Measurements from ENCODE around the gene TRPM8. TPM values are rescaled to one million over a fixed set of nuclear protein-coding genes. Genes with fewer than 3 reads are reported as not detected.
A peak's percentile ranks its signal among the peaks of the same experiment; 100 is the strongest.

The TRPM8 gene
- total RNA-seq, 2 experiments from 2014 or later = not detected

- peaks cover 5% of the 10 kb centered on the region for H3K36me3 Mint-ChIP-seq (ENCODE audit: low read depth)
- intact Hi-C loops (cut with DNase I, micrococcal nuclease) = no loop called here
These were observed 114.0 kb downstream of the TRPM8 start for GRCh38 chr2:234031207-234031606.

DNA sequence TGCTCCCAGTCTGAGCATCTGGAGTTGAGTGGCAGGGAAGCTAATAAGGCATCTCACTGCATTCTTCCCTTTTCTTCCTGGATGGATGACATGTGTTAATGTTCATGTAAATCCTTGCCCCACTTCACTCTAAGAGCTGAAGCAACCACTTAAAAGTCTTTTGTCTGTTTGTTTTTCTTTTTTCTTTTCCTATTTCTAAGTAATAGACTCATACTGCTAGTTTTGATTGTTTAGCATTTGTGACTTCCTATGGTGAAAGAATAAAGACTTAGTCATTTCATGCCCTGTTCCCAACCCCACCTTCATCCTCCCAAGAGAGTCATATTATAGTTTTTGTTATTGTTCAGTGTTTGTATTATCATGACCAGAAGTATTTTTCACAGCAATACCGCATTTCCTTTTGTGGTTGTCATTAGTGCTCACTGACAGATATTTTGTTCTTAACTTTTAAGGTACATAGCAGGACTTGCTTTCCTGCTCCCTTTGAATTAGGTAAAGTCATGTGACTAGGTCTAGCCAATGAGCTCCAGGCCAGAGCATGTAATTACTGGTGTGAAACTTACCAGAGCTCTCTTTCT, 115.2 kb downstream of the TRPM8 start:
- peak overlapping the region; percentile 0 for H3K4me3 Mint-ChIP-seq
- no peak overlapping the region for H3K4me3 ChIP-seq (ENCODE audit: low read length)
- no peaks in the 10 kb centered on the region for H3K27me3 ChIP-seq (ENCODE audit: control insufficient read depth in 1 of 2, insufficient read depth in 2 of 2, low read length in 2 of 2)
- no peaks in the 10 kb centered on the region for H3K36me3 ChIP-seq (ENCODE audit: insufficient read depth, low read length)
- TF ChIP-seq CTCF (IDR thresholded peaks at IDR 0.05) = no peak
- peak overlapping the region; percentile 3 for H3K27ac Mint-ChIP-seq
- ATAC-seq (ENCODE audit: poor library complexity) (peak; percentile 83), DNase-seq (peak in 9 of 14 experiments; percentile 8 to 91 (median 27))
- H3K27ac ChIP-seq (ENCODE audit: low read depth in 1 of 2, low read length in 2 of 2) = no peak overlapping the region
- peaks cover 5% of the 10 kb centered on the region for H3K36me3 Mint-ChIP-seq (ENCODE audit: low read depth)
- H3K27me3 Mint-ChIP-seq = peaks cover 4% of the 10 kb centered on the region
- H3K9me3 Mint-ChIP-seq = peaks cover 7% of the 10 kb centered on the region
- ChIA-PET CTCF (interaction anchor here (0.8 kb wide), 1 partner anchor 14 kb away, joined by 3 read pairs; no protein-coding TSS in a partner anchor), POLR2A (interaction anchor here (1.0 to 1.4 kb wide), 2 partner anchors 10 to 42 kb away, joined by 4 read pairs; no protein-coding TSS in a partner anchor)
- peaks cover 47% of the 10 kb centered on the region for H3K4me1 ChIP-seq (ENCODE audit: insufficient read depth, low read length)
- H3K9me3 ChIP-seq (ENCODE audit: control insufficient read depth in 1 of 2, insufficient read depth in 1 of 2, low read length in 2 of 2) = peaks cover 11 to 26% of the 10 kb centered on the region in 2 experiments
- peaks cover 36% of the 10 kb centered on the region for H3K4me1 Mint-ChIP-seq (ENCODE audit: low read depth)
- intact Hi-C loops (cut with DNase I, micrococcal nuclease) = no loop called here

More at GRCh38 chr2:234031207-234031606, 114.0 kb downstream of the TRPM8 start:
- no peak overlapping the region for H3K27ac Mint-ChIP-seq
- Histone ChIP-seq H3K27ac (ENCODE audit: low read depth in 1 of 2, low read length in 2 of 2) (peak overlapping the region in 1 of 2 donors; percentile 7), H3K9me3 (ENCODE audit: control insufficient read depth in 1 of 2, insufficient read depth in 1 of 2, low read length in 2 of 2) (peaks cover 11 to 19% of the 10 kb centered on the region in 2 experiments), H3K4me1 (ENCODE audit: insufficient read depth, low read length) (peaks cover 59% of the 10 kb centered on the region), H3K27me3 (ENCODE audit: control insufficient read depth in 1 of 2, insufficient read depth in 2 of 2, low read length in 2 of 2) (no peaks in the 10 kb centered on the region), H3K36me3 (ENCODE audit: insufficient read depth, low read length) (no peaks in the 10 kb centered on the region), H3K4me3 (ENCODE audit: low read length) (no peak overlapping the region)
- H3K27me3 Mint-ChIP-seq = peaks cover 4% of the 10 kb centered on the region
- ChIA-PET POLR2A (interaction anchor here (0.6 to 1.0 kb wide), 2 partner anchors 9 to 10 kb away, joined by 3 to 4 read pairs; no protein-coding TSS in a partner anchor), CTCF (no interaction called here)
- H3K9me3 Mint-ChIP-seq = peaks cover 7% of the 10 kb centered on the region
- no peak for ATAC-seq (ENCODE audit: poor library complexity)
- no peak for TF ChIP-seq CTCF (IDR thresholded peaks at IDR 0.05)
- no peak overlapping the region for H3K4me3 Mint-ChIP-seq
- peaks cover 48% of the 10 kb centered on the region for H3K4me1 Mint-ChIP-seq (ENCODE audit: low read depth)
- no peak for DNase-seq

- peaks cover 4% of the 10 kb centered on the region for H3K27me3 Mint-ChIP-seq
These were observed 116.0 kb downstream of the TRPM8 start for GRCh38 chr2:234033174-234033573.

More at GRCh38 chr2:234033174-234033573, 116.0 kb downstream of the TRPM8 start:
- Mint-ChIP-seq H3K9me3 (peaks cover 9% of the 10 kb centered on the region), H3K4me1 (ENCODE audit: low read depth) (peaks cover 30% of the 10 kb centered on the region), H3K4me3 (no peak overlapping the region), H3K27ac (no peak overlapping the region), H3K36me3 (ENCODE audit: low read depth) (peaks cover 5% of the 10 kb centered on the region)
- POLR2A ChIA-PET = interaction anchor here (0.9 to 1.4 kb wide), 2 partner anchors 42 to 43 kb away, joined by 3 to 4 read pairs; no protein-coding TSS in a partner anchor
- Histone ChIP-seq H3K4me1 (ENCODE audit: insufficient read depth, low read length) (peaks cover 39% of the 10 kb centered on the region), H3K4me3 (ENCODE audit: low read length) (no peak overlapping the region), H3K9me3 (ENCODE audit: control insufficient read depth in 1 of 2, insufficient read depth in 1 of 2, low read length in 2 of 2) (peaks cover 11 to 26% of the 10 kb centered on the region in 2 experiments), H3K36me3 (ENCODE audit: insufficient read depth, low read length) (no peaks in the 10 kb centered on the region), H3K27me3 (ENCODE audit: control insufficient read depth in 1 of 2, insufficient read depth in 2 of 2, low read length in 2 of 2) (no peaks in the 10 kb centered on the region), H3K27ac (ENCODE audit: low read depth in 1 of 2, low read length in 2 of 2) (no peak overlapping the region)
- intact Hi-C loops (cut with DNase I, micrococcal nuclease) = no loop called here
- ATAC-seq (ENCODE audit: poor library complexity) (no peak), DNase-seq (peak in 1 of 14 experiments; percentile 27)
- CTCF ChIA-PET = no interaction called here
- no peak for TF ChIP-seq CTCF (IDR thresholded peaks at IDR 0.05)
